ENCODE results near the gene AHNAK2.

GRCh38 chr14:104989951-104990303, 11.8 kb upstream of the AHNAK2 start:
- TF ChIP-seq, protein P1, sequence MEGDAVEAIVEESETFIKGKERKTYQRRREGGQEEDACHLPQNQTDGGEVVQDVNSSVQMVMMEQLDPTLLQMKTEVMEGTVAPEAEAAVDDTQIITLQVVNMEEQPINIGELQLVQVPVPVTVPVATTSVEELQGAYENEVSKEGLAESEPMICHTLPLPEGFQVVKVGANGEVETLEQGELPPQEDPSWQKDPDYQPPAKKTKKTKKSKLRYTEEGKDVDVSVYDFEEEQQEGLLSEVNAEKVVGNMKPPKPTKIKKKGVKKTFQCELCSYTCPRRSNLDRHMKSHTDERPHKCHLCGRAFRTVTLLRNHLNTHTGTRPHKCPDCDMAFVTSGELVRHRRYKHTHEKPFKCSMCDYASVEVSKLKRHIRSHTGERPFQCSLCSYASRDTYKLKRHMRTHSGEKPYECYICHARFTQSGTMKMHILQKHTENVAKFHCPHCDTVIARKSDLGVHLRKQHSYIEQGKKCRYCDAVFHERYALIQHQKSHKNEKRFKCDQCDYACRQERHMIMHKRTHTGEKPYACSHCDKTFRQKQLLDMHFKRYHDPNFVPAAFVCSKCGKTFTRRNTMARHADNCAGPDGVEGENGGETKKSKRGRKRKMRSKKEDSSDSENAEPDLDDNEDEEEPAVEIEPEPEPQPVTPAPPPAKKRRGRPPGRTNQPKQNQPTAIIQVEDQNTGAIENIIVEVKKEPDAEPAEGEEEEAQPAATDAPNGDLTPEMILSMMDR (IDR thresholded peaks at IDR 0.05), result no peak
- TF ChIP-seq POLR2A (IDR thresholded peaks at IDR 0.05) (no peak), POLR2AphosphoS5 (IDR thresholded peaks at IDR 0.05) (no peak), EP300 (IDR thresholded peaks at IDR 0.05) (no peak)
